Forelimb muscle (tissue), 1 donor: ENCODE measurements around the gene CMTM2. TPM values are rescaled to one million over a fixed set of nuclear protein-coding genes. Genes with fewer than 3 reads are reported as not detected.
"Not testable (repeated sequence)": the region's sequence is repeated elsewhere in the genome, so short reads cannot be mapped to it uniquely, and the experiment has no call there.

Source experiments
- DNase-seq: peaks from one replicate; pipeline ENCODE4 v3.0.0-alpha.2; 2013; ENCODE audit warnings: low read depth
- polyA plus RNA-seq: library from polyadenylated mRNA; unstranded; fragments of 120-200 nt; gene quantifications from one replicate; pipeline ENCODE4 v1.2.1, GENCODE V29; 2013; ENCODE audit not compliant: insufficient read length

The CMTM2 gene
- polyA plus RNA-seq, 1 donor: 0.30 TPM

DNA sequence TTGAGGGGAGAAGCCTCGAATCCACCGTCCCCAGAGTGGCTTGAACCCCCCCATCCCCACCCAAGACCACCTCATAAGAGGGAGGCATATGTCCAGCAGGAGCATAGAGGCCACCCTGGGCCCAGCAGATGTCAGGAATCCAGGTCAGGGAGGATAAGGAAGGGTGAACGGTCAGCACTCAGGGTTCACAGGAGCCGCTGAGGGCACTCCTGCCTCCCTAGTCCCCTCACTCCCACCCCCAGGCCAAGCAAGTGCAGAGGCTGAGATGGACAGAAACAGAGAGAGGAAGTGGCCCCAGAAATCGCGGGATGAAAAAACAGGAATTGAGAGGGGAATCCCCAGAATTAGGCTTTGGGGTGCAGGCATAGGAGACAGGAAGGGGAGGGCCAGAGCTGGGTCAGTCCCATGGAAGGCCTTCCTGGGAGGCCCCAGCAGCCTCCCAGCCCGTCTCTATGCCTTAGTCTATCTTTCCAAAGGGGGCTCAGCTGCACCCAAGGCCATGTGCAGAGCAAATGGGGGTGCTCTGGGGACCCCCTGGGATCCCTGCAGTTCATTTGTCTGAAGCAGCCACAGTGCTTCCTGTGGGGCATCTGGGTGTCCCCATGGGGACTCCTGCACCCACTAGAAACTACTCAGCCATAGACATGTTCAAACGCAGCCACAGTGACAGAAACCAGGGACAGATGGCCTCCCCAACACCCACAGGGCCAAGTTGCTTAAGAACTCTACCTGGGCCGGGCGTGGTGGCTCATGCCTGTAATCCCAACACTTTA, 26.9 kb downstream of the CMTM2 start:
- DNase-seq: no peak

DNA sequence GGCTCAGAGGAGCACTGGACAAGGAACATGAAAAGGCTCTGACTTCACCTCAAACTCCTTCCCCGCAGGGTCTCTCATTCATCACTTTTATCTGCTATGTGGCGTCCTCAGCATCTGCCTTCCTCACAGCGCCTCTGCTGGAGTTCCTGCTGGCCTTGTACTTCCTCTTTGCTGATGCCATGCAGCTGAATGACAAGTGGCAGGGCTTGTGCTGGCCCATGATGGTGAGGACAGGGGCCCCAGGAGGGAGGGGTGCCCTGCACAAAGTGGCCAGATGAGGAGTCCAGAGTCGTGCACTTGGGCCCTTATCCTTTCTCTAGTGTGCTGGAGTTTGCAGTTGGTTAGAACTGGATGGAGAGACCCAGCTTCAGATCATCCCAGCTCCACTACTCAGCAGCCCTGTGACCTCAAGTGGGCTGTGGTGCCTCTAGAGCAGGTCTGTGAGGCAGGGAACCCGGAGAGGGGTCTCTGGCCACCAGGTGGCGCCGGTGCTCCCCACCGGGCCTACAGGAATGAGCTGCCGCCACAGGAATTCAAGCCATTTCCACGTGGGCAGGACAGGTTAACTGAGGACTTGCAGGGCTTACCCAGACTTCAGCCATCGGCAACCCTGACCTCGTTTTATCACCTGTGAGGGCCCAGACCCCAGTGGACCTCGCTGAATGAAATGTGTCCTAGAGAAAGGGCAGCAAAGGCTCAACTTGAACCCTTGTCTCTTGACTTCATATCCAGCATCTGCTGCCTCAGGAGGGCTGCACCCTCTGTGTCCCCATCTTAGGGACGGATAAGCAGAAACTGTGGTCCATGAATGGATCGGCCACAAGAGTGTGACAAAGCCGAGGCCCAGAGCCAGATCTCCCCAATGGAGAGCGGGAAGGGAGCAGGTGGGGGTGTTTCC, 29.2 kb downstream of the CMTM2 start:
- DNase-seq: no peak

DNA sequence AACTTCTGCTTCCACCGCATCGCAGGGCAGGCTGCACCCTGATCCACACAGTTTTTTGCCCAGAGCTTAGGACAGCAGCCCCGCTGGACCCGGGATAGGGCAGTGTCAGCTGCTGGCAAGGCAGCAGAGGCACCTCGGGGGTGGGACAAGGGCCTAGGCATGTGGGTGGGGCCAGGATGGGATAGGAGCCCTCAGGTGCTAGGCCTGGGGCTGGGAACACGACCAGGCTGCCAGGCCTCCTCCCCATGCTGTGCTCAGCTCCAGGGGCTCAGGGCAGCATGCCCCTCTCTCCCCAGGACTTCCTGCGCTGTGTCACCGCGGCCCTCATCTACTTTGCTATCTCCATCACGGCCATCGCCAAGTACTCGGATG, 29.9 kb downstream of the CMTM2 start:
- no peak for DNase-seq

DNA sequence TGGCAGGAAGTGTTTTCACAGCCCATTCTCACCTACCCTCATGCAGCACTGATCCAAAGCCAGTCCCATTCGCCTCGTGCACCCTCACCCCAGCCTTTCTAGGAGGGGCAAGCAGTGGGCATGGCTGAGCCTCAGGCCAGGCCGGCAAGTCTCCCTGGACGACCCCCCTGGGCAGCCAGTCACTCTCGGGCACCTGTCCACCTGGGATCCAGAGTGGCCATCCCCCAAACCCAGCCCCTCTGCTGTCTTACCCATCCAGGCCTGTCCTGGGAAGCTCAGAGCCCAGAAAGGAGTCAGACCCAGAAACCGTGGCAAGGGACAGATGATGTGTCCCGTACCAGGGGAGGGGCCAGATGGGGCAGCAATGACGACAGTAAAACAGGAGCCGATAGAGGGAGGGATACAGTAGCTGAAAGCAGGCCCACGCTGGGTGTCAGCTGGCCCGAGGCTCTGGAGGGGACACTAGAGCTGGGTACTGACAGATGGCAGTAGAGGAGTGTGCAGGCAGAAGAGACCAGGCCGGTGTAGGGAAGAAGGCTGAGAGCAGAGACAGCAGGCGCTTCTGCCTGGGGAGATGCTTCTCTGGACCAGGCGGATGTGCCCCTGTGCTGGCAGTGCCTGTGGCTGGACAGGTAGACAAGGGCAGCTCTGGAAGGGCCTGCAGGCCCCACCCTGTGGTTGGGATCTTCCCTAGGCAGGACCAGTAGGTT, 31.0 kb downstream of the CMTM2 start:
- DNase-seq: no peak

DNA sequence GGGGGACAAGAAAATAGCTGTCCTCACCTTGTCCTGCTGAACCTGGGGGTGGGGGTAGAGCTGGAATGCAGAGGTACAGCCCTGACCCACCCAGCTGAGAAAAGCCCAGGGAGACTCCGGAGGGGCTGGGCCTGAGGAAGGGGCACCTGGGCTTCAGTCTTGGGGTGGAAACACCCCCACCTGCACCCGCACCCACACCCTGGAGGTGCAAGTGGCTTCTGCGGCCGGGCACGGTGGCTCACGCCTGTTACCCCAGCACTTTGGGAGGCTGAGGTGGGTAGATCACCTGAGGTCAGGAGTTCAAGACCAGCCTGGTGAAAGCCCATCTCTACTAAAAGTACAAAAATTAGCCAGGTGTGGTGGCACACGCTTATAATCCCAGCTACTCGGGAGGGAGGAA, 32.6 kb downstream of the CMTM2 start:
- not testable (repeated sequence) for DNase-seq

DNA sequence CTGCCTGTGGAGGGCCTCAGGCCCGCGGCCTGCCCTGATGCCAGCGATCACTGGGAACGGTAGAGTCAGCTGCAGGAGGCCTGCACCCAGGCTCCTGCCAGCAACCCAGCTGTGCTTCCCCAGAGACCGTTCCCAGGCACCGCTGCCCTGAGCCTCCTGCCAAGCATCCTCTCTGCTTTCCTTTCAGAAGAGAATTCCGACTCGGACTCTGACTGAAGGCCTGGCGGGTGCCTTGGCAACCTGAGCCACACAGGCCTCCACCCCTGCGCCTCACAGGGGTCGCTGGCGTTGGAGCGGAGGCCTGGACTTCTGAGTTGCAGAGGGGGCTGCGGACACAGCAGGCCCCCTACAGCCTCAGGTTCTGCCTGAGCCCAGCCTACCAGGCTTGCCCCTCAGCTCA, 33.2 kb downstream of the CMTM2 start:
- DNase-seq: no peak

DNA sequence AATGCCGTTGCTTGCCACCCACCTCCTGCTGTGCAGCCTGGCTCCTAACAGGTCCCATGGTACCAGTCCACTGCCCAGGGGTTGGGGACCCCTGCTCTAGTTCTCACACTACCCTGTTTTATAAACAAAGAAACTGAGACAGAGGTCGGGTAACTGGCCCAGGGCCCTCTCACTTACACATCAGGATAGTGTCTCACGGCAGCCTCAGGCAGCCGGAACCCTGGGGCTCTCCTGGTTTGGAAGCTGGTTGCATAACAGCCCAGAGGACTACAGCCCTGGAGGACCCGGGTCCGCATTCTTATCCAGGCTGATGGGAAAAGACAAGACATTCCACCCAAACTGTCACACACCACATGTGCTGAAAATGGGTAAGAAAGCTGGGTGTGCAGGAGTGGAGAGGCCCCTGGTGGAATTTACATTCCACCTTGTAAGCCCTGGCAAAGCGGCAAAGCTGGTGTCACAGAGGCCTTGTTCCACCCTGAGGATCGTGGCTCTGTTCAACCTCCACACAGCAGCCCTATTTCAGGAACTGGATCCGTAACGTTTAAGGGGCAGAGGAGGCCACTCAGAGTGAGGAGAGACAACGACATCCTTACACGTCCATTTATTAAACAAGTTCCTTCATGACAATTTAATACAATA, 35.0 kb downstream of the CMTM2 start:
- DNase-seq: no peak

DNA sequence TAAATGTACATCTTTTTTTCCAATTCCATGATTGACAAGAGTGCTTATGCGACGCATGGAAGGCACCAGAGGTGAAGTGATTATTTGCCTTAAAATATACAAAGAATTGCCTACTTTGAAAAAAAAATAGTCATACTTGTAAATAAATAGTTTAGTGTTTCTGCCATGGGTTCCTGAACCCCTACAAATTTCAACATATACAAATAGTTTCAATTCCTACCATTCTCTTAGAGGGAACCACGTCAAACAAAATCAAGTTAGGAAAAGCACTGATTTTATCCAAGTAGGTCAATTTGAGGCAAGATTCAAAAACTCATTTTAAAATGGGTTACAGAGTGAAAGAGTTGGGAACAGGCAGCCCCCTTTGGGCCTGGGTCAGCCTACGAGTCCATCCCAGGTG, 36.9 kb downstream of the CMTM2 start:
- DNase-seq: no peak

DNA sequence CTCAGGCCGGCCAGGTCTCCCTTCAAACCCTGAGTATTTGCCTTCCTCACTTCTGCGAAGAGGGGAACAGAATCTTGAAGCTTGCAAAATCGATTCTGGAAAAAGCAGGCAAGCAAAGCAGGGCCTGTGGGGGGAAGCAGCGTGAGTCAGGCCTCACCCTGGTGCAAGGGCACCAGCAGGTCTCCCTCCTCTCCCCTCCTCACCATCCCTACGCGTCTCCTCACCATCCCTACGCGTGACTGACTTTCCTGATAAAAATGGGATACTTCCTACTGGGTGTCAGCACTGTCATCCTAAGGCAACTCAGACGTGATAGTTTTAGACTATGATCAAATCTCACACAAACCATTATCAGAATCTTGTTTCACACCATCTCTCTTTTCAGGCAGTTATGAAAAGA, 37.3 kb downstream of the CMTM2 start:
- DNase-seq: no peak

DNA sequence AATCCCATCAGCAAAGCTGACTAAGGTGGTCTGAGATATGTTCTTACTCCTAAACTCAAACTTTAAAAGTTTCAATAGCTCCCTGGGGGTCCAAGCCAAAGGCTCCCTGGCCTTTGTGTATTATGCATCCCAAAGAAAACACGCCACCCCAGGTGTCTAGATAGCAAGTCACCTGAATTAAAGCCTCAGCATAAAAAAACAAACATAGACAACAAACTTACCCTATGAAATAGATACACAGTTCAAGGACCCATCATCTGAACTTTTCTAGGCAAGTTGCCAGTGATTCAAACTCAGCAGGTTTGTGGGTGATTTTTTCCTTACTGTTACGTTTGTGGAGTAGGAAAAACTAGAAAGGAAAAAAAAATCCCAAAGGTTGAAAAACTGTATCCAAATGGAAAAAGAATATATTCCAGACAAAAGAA, 37.8 kb downstream of the CMTM2 start:
- DNase-seq: no peak

DNA sequence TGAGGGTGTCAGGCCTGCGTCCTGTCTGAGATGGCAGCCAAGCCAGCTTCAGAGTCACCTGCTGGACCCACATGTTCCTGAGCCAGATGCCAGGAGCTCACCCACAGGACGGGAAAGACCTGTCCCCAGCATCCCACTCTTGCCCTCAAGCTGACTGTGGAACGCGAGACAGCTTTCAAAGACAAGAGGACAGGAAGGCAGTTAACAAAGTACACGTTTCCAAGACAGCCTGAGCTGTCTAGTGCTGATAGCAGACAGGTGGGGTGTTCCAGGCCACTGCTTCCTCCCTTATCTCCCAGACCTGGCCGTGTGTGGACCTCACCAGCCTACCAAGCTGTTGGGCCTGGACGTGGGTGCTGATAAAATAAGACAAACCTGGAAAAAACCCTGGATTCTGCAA, 38.5 kb downstream of the CMTM2 start:
- no peak for DNase-seq

DNA sequence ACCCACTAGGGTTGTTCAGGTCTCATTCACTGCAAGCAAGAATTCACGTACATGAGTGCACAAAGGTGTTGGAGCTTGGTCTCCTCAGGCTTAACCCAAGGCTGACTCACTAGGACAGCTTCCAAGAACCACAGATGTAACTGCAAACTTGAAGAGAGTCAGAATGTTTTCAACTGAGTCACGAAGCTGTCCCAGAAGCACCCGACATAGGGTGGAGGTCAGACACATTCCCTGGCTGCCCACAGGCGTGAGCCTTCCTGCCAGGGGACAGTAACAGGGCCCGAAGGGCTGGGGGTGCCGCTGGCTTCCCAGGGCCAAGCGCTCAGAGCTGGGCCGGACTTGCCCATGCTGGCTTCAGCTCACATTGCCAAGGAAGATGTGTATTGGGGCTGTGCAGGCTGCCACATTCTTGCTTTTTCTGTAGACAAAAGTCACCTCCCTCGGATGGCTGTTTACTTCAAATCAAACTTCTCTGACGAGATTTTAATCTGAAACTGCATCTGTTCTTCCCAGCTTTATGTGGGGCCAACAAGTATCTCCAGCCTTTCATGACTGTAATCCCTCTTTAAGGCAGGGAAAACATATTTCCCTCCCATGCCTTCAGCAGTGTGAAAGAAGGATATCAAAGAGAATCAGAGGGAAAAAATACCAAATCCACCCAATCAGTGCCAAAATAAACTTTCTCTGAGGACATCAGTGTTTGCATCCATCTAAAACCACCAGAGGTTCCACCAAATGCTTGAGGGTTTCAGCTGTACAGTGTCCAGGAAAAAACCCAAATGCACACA, 39.5 kb downstream of the CMTM2 start:
- no peak for DNase-seq

DNA sequence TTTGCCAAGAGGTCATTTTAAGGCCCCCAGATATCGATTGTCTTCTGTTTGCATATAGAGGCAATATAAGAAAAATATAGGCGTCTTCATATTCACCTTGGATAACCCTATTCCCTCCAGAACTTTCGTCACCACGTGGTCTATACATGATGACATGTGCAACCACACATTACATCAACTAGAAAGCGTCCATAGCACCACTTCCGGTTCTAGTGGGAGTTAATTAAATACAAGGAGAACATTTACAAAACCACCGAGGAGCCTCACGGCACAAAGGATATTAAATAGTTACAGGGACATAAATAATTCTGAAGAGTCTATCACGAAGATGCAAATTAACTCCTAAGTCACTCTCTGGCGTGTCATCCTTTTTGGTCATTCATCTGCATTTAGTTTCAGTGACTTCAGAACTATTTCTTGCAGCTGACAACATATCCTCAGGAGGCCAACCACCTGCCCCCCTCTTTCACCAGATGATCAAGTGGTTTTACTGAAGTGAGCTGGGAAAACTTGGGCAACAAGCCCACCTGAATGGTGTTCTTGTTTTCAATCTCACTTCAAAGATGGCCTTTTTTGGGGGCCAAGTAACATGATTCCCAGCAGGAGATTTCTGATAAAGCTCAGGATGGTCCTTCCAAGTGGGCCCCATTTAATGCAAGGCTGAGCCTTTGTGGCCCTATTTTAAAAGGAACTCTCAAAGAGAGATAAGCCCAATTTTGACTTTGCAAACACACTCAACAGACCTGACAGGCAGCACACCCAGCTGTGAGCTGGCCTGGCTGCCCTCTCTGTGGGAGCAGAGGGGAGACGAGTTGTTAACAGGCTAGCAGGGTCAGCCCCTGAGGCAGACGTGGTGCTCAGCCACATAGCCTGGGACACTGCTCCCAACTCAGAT, 40.5 kb downstream of the CMTM2 start:
- no peak for DNase-seq

DNA sequence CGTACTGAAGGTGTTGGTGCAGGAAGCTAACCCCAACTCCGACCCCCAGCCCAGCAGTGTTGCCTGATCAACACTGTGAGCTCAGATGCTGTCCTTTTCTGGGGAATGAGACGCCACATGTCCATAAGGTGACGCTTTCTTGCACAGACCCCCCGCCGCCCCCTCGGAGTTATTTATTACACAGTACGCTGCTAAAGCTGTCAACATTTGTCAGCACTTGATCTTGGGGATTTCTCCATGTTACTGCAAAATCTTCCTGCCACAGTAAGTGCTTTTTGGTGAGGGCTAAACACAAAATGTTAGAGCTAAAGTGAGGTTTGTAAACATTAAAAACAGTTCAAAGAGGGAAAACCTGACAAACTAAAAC, 41.1 kb downstream of the CMTM2 start:
- DNase-seq: no peak

DNA sequence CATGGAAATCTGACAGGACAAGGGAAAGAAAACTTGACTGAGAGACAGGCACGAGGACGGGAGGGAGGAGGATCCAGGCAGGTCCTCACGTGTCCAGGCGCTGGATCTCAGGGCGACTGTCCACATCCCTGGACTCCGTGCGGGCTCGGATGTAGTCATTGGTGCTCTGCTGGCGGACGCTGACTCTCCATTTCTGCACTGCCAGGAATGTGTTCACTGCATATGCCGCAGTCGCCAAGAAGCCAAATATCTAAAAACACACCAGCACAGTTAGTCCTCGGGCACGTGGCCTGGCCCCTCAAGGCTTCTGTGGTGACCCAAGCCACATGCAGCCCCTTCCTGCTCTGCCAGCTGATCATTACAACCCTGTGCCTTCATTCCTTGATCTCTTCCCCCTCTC, 42.7 kb downstream of the CMTM2 start:
- DNase-seq: no peak

DNA sequence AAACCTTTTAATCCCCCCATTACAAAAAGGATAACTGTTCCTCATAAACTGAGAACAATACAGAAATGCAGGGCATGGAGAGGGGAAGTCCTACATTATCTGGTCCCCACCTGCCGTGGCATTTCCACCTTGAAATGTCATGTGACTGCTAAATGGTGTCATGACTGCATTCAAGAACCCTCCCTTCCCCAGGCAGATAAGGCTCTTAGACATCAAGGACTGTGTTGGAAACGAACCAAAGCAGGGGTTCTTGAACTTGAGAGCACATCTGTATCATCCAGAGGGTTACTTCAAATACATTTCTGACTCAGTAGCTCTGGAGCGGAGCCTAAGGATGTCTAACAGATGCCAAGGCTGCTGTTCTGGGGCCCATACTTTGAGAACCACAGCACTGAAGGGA, 43.6 kb downstream of the CMTM2 start:
- no peak for DNase-seq

DNA sequence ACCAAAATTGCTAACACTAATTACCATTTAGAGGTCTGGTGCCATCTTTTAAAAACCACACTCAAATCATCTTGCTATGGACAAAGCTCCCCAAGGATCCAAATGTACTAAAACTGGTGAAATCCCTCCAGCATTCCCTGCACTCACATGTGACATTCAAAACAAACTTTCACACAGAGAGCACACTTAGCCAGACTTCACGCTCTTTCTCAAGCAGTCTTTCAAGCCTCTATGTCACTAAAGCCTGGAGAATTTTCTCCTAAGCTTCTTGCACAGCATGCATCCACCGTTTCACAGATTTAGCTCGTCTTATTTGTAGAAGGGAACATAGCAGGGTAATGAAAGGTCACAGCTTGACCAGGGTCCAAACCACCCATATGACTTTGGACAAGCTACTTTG, 44.5 kb downstream of the CMTM2 start:
- no peak for DNase-seq

DNA sequence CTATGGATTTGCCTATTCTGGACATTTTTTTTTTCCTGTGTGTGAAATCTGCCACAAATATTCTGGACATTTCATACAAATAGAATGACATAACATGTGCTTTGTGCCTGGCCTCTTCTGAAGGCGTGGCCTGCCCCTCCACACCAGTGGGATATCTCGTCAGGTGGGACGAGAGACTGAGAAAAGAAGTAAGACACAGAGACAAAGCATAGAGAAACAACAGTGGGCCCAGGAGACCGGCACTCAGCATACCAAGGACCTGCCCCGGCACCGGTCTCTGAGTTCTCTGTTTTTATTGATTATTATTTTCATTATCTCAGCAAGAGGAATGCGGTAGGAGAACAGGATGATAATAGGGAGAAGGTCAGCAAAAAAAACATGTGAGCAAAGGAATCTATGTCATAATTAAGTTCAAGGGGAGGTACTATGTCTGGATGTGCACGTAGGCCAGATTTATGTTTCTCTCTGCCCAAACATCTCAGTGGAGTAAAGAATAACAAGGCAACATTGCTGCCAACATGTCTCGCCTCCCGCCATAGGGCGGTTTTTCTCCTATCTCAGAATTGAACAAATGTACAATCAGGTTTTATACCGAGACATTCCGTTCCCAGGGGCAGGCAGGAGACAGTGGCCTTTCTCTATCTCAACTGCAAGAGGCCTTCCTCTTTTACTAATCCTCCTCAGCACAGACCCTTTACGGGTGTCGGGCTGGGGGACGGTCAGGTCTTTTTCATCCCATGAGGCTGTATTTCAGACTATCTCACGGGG, 48.5 kb downstream of the CMTM2 start:
- not testable (repeated sequence) for DNase-seq

DNA sequence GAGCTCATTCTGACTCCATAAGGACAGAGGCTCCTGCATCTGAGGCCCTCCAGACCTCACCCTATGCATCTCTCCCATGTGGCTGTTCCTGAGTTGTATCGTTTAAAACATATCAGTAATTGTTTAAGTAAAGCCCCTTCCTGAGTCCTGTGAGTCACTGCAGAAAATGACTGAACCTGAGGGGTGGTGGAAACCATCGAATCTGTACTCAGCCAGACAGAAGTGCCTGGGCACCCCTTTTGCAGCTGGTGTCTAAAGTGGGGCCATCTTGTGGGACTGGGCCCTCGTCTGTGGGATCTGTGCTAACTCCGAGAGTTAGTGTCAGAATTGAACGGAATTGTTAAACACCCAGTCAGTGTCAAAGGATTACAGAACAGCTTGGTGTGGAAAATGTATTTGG, 50.6 kb downstream of the CMTM2 start:
- DNase-seq: no peak
